ENCODE results near the gene GIMAP7. TPM values are rescaled to one million over a fixed set of nuclear protein-coding genes. Genes with fewer than 3 reads are reported as not detected.

GIMAP7 gene
- total RNA-seq, 2 experiments from 2014 or later = 48.4 to 50.7 TPM

GRCh38 chr7:150569245-150569955 is 54.7 kb downstream of the GIMAP7 start:
- Histone ChIP-seq H3K27ac (ENCODE audit: low read depth in 1 of 2, low read length in 2 of 2) (peak overlapping the region; percentile 60 to 81), H3K9me3 (ENCODE audit: control insufficient read depth in 1 of 2, insufficient read depth in 1 of 2, low read length in 2 of 2) (peaks cover 27 to 49% of the 10 kb centered on the region in 2 experiments), H3K36me3 (ENCODE audit: insufficient read depth, low read length) (peaks cover 45% of the 10 kb centered on the region), H3K27me3 (ENCODE audit: control insufficient read depth in 1 of 2, insufficient read depth in 2 of 2, low read length in 2 of 2) (no peaks in the 10 kb centered on the region), H3K4me3 (ENCODE audit: low read length) (peak overlapping the region; percentile 72), H3K4me1 (ENCODE audit: insufficient read depth, low read length) (peaks cover 58% of the 10 kb centered on the region)
- intact Hi-C loops (cut with DNase I, micrococcal nuclease) = loop anchor here (2.0 to 5.0 kb wide), 5 partner anchors 55 to 168 kb away; partner anchors contain the start of genes GIMAP2 (in 1 of the 2), GIMAP5 (in 1 of the 2), GIMAP6 (in 1 of the 2) and GIMAP7 (in 1 of the 2)
- CTCF ChIA-PET = interaction anchor here (0.6 to 3.9 kb wide), 22 partner anchors 9 to 188 kb away, joined by 3 to 29 read pairs (median 4); partner anchors contain the start of genes GIMAP1 and GIMAP7
- DNase-seq (peak in 1 of 14 experiments; percentile 31), ATAC-seq (ENCODE audit: poor library complexity) (no peak)
- Mint-ChIP-seq H3K27me3 (no peaks in the 10 kb centered on the region), H3K9me3 (peaks cover 16% of the 10 kb centered on the region), H3K27ac (peak overlapping the region; percentile 88), H3K4me1 (ENCODE audit: low read depth) (peaks cover 75% of the 10 kb centered on the region), H3K36me3 (ENCODE audit: low read depth) (peaks cover 77% of the 10 kb centered on the region), H3K4me3 (peak overlapping the region; percentile 98)
- POLR2A ChIA-PET = interaction anchor here (0.7 to 9.9 kb wide), 26 partner anchors 10 to 307 kb away, joined by 3 to 164 read pairs (median 10); partner anchors contain the start of genes GIMAP1, GIMAP2, GIMAP5 and GIMAP6
- no peak for TF ChIP-seq CTCF (IDR thresholded peaks at IDR 0.05)

Other genes starting within 250 kb of the GIMAP7 start
- 1 to 10 TPM; 3.1 to 5.0 TPM for gene LRRC61, start 191.5 kb upstream of the GIMAP7 start, total RNA-seq
- gene ACTR3C, start 191.3 kb upstream of the GIMAP7 start, total RNA-seq = 1 to 10 TPM; 1.9 to 3.4 TPM
- gene RARRES2, start 173.2 kb upstream of the GIMAP7 start, total RNA-seq = not detected
- gene REPIN1, start 146.1 kb upstream of the GIMAP7 start, total RNA-seq = 10 to 100 TPM; 58.2 to 59.8 TPM
- under 1 TPM; 0.38 to 0.45 TPM for gene ZNF775, start 135.5 kb upstream of the GIMAP7 start, total RNA-seq
- gene GIMAP8, start 64.2 kb upstream of the GIMAP7 start, total RNA-seq = 1 to 10 TPM; 2.9 to 3.8 TPM
- gene GIMAP4, start 52.5 kb downstream of the GIMAP7 start, total RNA-seq = 10 to 100 TPM; 20.7 to 23.6 TPM
- gene GIMAP6, start 117.5 kb downstream of the GIMAP7 start, total RNA-seq = 10 to 100 TPM; 14.3 to 14.9 TPM
- gene GIMAP2, start 170.8 kb downstream of the GIMAP7 start, total RNA-seq = 10 to 100 TPM; 64.1 to 65.1 TPM
- gene GIMAP1, start 201.7 kb downstream of the GIMAP7 start, total RNA-seq = 1 to 10 TPM; 8.0 to 8.1 TPM
- gene GIMAP5, start 222.5 kb downstream of the GIMAP7 start, total RNA-seq = 10 to 100 TPM; 31.3 to 35.2 TPM

Measured in CD4-positive, alpha-beta T cell (primary cell).